Mesenchymal stem cell (in vitro differentiated cells and primary cell): ENCODE results near the gene RAMAC.
A peak's percentile ranks its signal among the peaks of the same experiment; 100 is the strongest.

ENCODE experiments used
- DNase-seq: peaks from one replicate; pipeline ENCODE4 v3.0.0-alpha.2; 2013
- H2AFZ ChIP-seq: one replicate; pipeline ENCODE4 v1.6.1; 2013; ENCODE audit warnings: low read depth, mild to moderate bottlenecking, control low read depth, inconsistent platforms, low read length, moderate library complexity
- H2AK5ac ChIP-seq: 2 replicates; pipeline ENCODE4 v1.6.1; 2013; ENCODE audit warnings: low read length, moderate library complexity, mild to moderate bottlenecking, inconsistent platforms; ENCODE audit not compliant: severe bottlenecking
- H2BK120ac ChIP-seq: one replicate; pipeline ENCODE4 v1.6.1; 2013; ENCODE audit warnings: low read depth, mild to moderate bottlenecking, inconsistent platforms, low read length, moderate library complexity
- H2BK12ac ChIP-seq, 2 experiments: one replicate each; pipeline ENCODE4 v1.6.1; 2013; ENCODE audit warnings: inconsistent platforms in 2 of 2, low read length in 2 of 2, mild to moderate bottlenecking in 2 of 2, moderate library complexity in 2 of 2, control low read depth in 1 of 2
- H2BK15ac ChIP-seq: one replicate; pipeline ENCODE4 v1.6.1; 2013; ENCODE audit warnings: mild to moderate bottlenecking, low read depth, inconsistent platforms; ENCODE audit not compliant: poor library complexity, severe bottlenecking
- H2BK5ac ChIP-seq: 2 replicates; pipeline ENCODE4 v1.6.1; 2013; ENCODE audit warnings: low read depth, mild to moderate bottlenecking, low read length, control low read depth, inconsistent platforms; ENCODE audit not compliant: poor library complexity, severe bottlenecking
- H3K14ac ChIP-seq, 2 experiments: one replicate each; pipeline ENCODE4 v1.6.1; 2013; ENCODE audit warnings: inconsistent platforms in 2 of 2, low read length in 2 of 2, control low read depth in 1 of 2, mild to moderate bottlenecking in 1 of 2, moderate library complexity in 1 of 2
- H3K18ac ChIP-seq, 2 experiments: one replicate each; pipeline ENCODE4 v1.6.1; 2013; ENCODE audit warnings: inconsistent platforms in 2 of 2, low read length in 2 of 2, control low read depth in 1 of 2, low read depth in 1 of 2, mild to moderate bottlenecking in 1 of 2
- H3K23ac ChIP-seq, 2 experiments: one replicate each; pipeline ENCODE4 v1.6.1; 2013; ENCODE audit warnings: inconsistent platforms in 2 of 2, low read length in 2 of 2, mild to moderate bottlenecking in 2 of 2, moderate library complexity in 2 of 2, control low read depth in 1 of 2
- H3K27ac ChIP-seq: 2 replicates; pipeline ENCODE4 v1.5.1; 2013; ENCODE audit warnings: mild to moderate bottlenecking, moderate library complexity, low read length, control low read depth, inconsistent platforms; ENCODE audit not compliant: poor library complexity, severe bottlenecking
- H3K27me3 ChIP-seq, 2 experiments: 2 replicates each; pipeline versions ENCODE4 v1.6.1 to v1.7.0; 2013; ENCODE audit warnings: low read length in 2 of 2, mild to moderate bottlenecking in 2 of 2, moderate library complexity in 2 of 2, control low read depth in 1 of 2, inconsistent platforms in 1 of 2; ENCODE audit not compliant: control insufficient read depth in 1 of 2, insufficient read depth in 1 of 2
- H3K36me3 ChIP-seq, 2 experiments: 2 replicates each; pipeline versions ENCODE4 v1.6.1 to v1.7.0; 2013; ENCODE audit warnings: low read length in 2 of 2, control low read depth in 1 of 2, inconsistent platforms in 1 of 2, low read depth in 1 of 2, mild to moderate bottlenecking in 1 of 2; ENCODE audit not compliant: insufficient read depth in 2 of 2, control insufficient read depth in 1 of 2
- H3K4ac ChIP-seq, 2 experiments: one replicate each; pipeline ENCODE4 v1.6.1; 2013; ENCODE audit warnings: inconsistent platforms in 2 of 2, low read length in 2 of 2, mild to moderate bottlenecking in 2 of 2, moderate library complexity in 2 of 2, control low read depth in 1 of 2, low read depth in 1 of 2
- H3K4me1 ChIP-seq: 2 replicates; pipeline ENCODE4 v1.6.1; 2013; ENCODE audit warnings: low read depth, low read length, control low read depth; ENCODE audit not compliant: control insufficient read depth, insufficient read depth
- H3K4me2 ChIP-seq: 2 replicates; pipeline ENCODE4 v1.6.1; 2013; ENCODE audit warnings: low read length, mild to moderate bottlenecking, inconsistent platforms; ENCODE audit not compliant: poor library complexity, severe bottlenecking
- H3K4me3 ChIP-seq, 2 experiments: 2 replicates each; pipeline versions ENCODE4 v1.5.1 to v1.7.0; 2013; ENCODE audit warnings: low read length in 2 of 2, mild to moderate bottlenecking in 2 of 2, control low read depth in 1 of 2, low read depth in 1 of 2; ENCODE audit not compliant: insufficient read depth in 1 of 2
- H3K79me1 ChIP-seq: replicated peaks from 2 replicates; pipeline ENCODE4 v1.6.1; 2013; ENCODE audit warnings: mild to moderate bottlenecking, control low read depth, low read length, inconsistent platforms; ENCODE audit not compliant: poor library complexity, severe bottlenecking
- H3K9ac ChIP-seq: 2 replicates; pipeline ENCODE4 v1.7.0; 2013; ENCODE audit warnings: mild to moderate bottlenecking, low read length, moderate library complexity
- H3K9me3 ChIP-seq: 2 replicates; pipeline ENCODE4 v1.7.0; 2013; ENCODE audit warnings: mild to moderate bottlenecking, low read length; ENCODE audit not compliant: control insufficient read depth
- H4K8ac ChIP-seq: one replicate; pipeline ENCODE4 v1.6.1; 2013; ENCODE audit warnings: inconsistent platforms, mild to moderate bottlenecking, low read length, moderate library complexity
- H4K91ac ChIP-seq: one replicate; pipeline ENCODE4 v1.6.1; 2013; ENCODE audit warnings: mild to moderate bottlenecking, low read length, inconsistent platforms
- WGBS: methylation state at CpG from one replicate; pipeline ENCODE4 v1.1.7; 2013; ENCODE audit warnings: mixed read lengths; 5-methylcytosine and 5-hydroxymethylcytosine counted together

Gene RAMAC

DNA sequence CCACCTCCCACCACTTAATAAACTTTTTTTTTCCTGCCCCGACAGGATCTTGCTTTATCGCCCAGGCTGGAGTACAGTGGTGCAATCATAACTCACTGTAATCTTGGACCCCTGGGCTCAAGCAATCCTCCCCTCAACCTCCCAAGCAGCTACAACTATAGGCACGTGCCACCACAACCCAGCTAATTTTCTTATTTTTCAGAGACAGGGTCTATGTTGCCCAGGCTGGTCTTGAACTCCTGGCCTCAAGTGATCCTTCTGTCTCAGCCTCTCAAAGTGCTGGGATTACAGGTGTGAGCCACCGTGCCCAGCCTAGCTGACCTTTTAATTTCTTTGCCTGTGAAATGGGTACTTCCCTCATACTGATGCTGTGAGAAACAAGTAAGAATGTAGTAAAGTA lies 29.4 kb downstream of the RAMAC start:
- Histone ChIP-seq H2BK15ac (no peak overlapping the region), H2BK5ac (no peak overlapping the region), H4K8ac (no peak overlapping the region), H3K36me3 (peaks cover 12 to 43% of the 10 kb centered on the region in 2 experiments), H2BK120ac (no peak overlapping the region), H3K4me2 (no peak overlapping the region), H2AK5ac (no peak overlapping the region), H3K23ac (no peak overlapping the region), H3K27ac (no peak overlapping the region), H3K4me1 (peaks cover 3% of the 10 kb centered on the region), H3K27me3 (no peaks in the 10 kb centered on the region), H2BK12ac (no peak overlapping the region), H3K4me3 (no peak overlapping the region), H3K4ac (no peak overlapping the region), H3K18ac (no peak overlapping the region), H3K14ac (no peak overlapping the region), H3K9ac (no peak overlapping the region), H3K79me1 (peaks cover 8% of the 10 kb centered on the region), H2AFZ (no peak overlapping the region), H3K9me3 (no peaks in the 10 kb centered on the region), H4K91ac (no peak overlapping the region)
- WGBS = 94% methylated on average over 4 of the region's 4 CpGs
- DNase-seq = no peak

DNA sequence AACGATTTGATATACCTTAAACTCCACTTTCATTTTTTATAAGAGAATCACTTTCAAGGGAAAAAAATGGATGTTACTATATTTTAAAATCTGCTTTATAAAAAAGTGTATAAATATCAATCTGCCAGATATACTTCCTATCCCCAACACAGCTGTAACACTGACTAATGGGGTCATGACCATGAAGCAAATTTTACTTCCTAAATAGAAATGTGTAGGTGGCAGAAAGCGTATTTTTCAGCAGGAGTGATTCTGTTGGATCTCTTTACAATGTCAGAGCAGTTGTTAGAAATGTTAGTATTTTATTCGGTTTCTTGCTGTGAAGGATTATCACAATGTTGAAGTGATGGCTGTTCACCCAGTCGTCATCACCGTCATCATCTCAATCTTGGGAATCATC lies 30.9 kb downstream of the RAMAC start:
- Histone ChIP-seq H3K14ac (no peak overlapping the region), H2BK12ac (no peak overlapping the region), H3K27ac (no peak overlapping the region), H3K18ac (no peak overlapping the region), H3K4me2 (no peak overlapping the region), H4K8ac (no peak overlapping the region), H3K9ac (no peak overlapping the region), H3K23ac (no peak overlapping the region), H3K4me1 (peaks cover under 1% of the 10 kb centered on the region), H4K91ac (no peak overlapping the region), H3K4ac (no peak overlapping the region), H2BK15ac (no peak overlapping the region), H2BK5ac (no peak overlapping the region), H3K4me3 (no peak overlapping the region), H3K79me1 (peaks cover 9% of the 10 kb centered on the region), H3K9me3 (no peaks in the 10 kb centered on the region), H2BK120ac (no peak overlapping the region), H3K36me3 (peaks cover 12 to 54% of the 10 kb centered on the region in 2 experiments), H2AFZ (no peak overlapping the region), H2AK5ac (no peak overlapping the region), H3K27me3 (no peaks in the 10 kb centered on the region)
- DNase-seq = no peak
- WGBS = 100% methylated on average over 3 of the region's 5 CpGs

DNA sequence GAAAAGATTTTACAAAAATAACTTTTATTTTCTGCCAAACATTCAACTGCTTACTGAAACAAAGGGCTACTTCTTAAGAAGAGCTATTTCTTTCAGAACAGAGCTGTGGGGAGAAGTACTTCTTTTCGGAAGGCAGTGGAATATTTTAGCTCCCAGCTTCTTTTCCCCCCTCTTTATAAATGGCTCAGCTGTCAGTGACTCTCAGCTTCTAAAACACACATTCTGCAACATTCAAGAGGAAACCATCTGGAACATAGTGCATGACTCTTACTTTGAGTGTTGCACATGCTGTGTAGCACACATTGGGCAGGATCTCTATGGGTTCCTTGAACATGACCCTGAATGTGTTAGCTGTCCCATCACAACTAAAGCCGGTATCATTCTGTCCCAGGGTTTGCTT lies 32.4 kb downstream of the RAMAC start:
- H3K36me3 ChIP-seq = peaks cover 12 to 55% of the 10 kb centered on the region in 2 experiments
- H3K4ac ChIP-seq = no peak overlapping the region
- no peak overlapping the region for H3K23ac ChIP-seq
- no peak overlapping the region for H3K4me2 ChIP-seq
- no peak overlapping the region for H3K14ac ChIP-seq
- H2BK120ac ChIP-seq = no peak overlapping the region
- H3K27me3 ChIP-seq = no peaks in the 10 kb centered on the region
- no peaks in the 10 kb centered on the region for H3K9me3 ChIP-seq
- H3K9ac ChIP-seq = no peak overlapping the region
- H2BK5ac ChIP-seq = no peak overlapping the region
- no peak overlapping the region for H3K18ac ChIP-seq
- DNase-seq = no peak
- H4K91ac ChIP-seq = no peak overlapping the region
- no peak overlapping the region for H2BK12ac ChIP-seq
- no peak overlapping the region for H4K8ac ChIP-seq
- H2BK15ac ChIP-seq = no peak overlapping the region
- no CpG with 5 or more reads among the region's 2 CpGs for WGBS
- H3K79me1 ChIP-seq = peaks cover 15% of the 10 kb centered on the region
- no peak overlapping the region for H2AFZ ChIP-seq
- H2AK5ac ChIP-seq = no peak overlapping the region
- H3K27ac ChIP-seq = no peak overlapping the region
- H3K4me1 ChIP-seq = no peaks in the 10 kb centered on the region
- H3K4me3 ChIP-seq = no peak overlapping the region

DNA sequence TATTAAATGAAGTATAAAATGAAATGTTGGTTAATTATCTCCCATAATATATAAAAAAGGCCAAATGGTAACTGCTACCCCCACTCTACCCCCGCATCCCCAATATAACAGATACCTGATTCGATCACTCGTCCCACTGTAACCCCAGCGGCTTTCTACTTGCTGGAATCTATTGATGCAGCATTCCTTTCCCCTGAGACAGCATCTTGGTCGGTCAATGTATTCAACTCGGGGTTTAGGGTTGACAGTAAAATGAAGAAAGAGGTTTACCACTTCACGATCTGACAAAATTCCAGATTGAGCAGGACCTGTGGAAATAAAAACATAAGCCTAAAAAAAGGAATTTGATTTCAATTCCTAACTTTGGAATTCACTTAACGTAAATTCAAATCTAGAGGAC lies 44.0 kb downstream of the RAMAC start:
- Histone ChIP-seq H3K4me2 (no peak overlapping the region), H2BK5ac (no peak overlapping the region), H2AK5ac (no peak overlapping the region), H3K79me1 (peaks cover 18% of the 10 kb centered on the region), H3K23ac (no peak overlapping the region), H3K4me1 (peaks cover 3% of the 10 kb centered on the region), H2AFZ (no peak overlapping the region), H4K91ac (no peak overlapping the region), H3K27ac (peak overlapping the region; percentile 23), H3K18ac (no peak overlapping the region), H4K8ac (no peak overlapping the region), H2BK12ac (no peak overlapping the region), H3K9ac (no peak overlapping the region), H3K27me3 (no peaks in the 10 kb centered on the region), H2BK15ac (no peak overlapping the region), H3K4ac (no peak overlapping the region), H2BK120ac (no peak overlapping the region), H3K9me3 (no peaks in the 10 kb centered on the region), H3K14ac (no peak overlapping the region), H3K36me3 (peaks cover 7 to 47% of the 10 kb centered on the region in 2 experiments), H3K4me3 (no peak overlapping the region)
- peak; percentile 48 for DNase-seq
- 75% methylated on average over 7 of the region's 8 CpGs for WGBS
